NCI-H2227 (cell line): Measurements from ENCODE around the gene PKP1.

Source experiments
- DNase-seq: peaks from one replicate; lab custom pipeline; 2025; ENCODE audit not compliant: unreplicated experiment; lab: John Stamatoyannopoulos, UW

PKP1 gene

GRCh38 chr1:201260648-201261311 is 22.5 kb upstream of the PKP1 start:
- DNase-seq, result no peak

GRCh38 chr1:201261771-201262547 is 21.3 kb upstream of the PKP1 start:
- no peak for DNase-seq

GRCh38 chr1:201262963-201263608 is 20.2 kb upstream of the PKP1 start:
- DNase-seq, result no peak

- DNase-seq, result no peak
These were observed 19.2 kb upstream of the PKP1 start for GRCh38 chr1:201264072-201264471.

- DNase-seq, result no peak
These were observed 18.8 kb upstream of the PKP1 start for GRCh38 chr1:201264554-201264953.

- DNase-seq, result no peak
These were observed 17.6 kb upstream of the PKP1 start for GRCh38 chr1:201265756-201266155.

- DNase-seq, result no peak
These were observed 17.0 kb upstream of the PKP1 start for GRCh38 chr1:201266276-201266675.

GRCh38 chr1:201266774-201267173 is 16.5 kb upstream of the PKP1 start:
- DNase-seq, result no peak

GRCh38 chr1:201267481-201268229 is 15.7 kb upstream of the PKP1 start:
- DNase-seq, result no peak

GRCh38 chr1:201268604-201269151 is 14.6 kb upstream of the PKP1 start:
- no peak for DNase-seq

- no peak for DNase-seq
These were observed 14.0 kb upstream of the PKP1 start for GRCh38 chr1:201269281-201269680.

GRCh38 chr1:201269900-201270410 is 13.4 kb upstream of the PKP1 start:
- no peak for DNase-seq

GRCh38 chr1:201270616-201271390 is 12.5 kb upstream of the PKP1 start:
- DNase-seq, result no peak

GRCh38 chr1:201272799-201273198 is 10.5 kb upstream of the PKP1 start:
- no peak for DNase-seq

- DNase-seq, result no peak
These were observed 8.6 kb upstream of the PKP1 start for GRCh38 chr1:201274616-201275252.

GRCh38 chr1:201275253-201275666 is 8.0 kb upstream of the PKP1 start:
- no peak for DNase-seq

GRCh38 chr1:201276891-201277290 is 6.4 kb upstream of the PKP1 start:
- DNase-seq, result no peak

GRCh38 chr1:201277441-201277840 is 5.9 kb upstream of the PKP1 start:
- DNase-seq, result no peak

GRCh38 chr1:201279313-201279712 is 4.0 kb upstream of the PKP1 start:
- no peak for DNase-seq

GRCh38 chr1:201280884-201281283 is 2.4 kb upstream of the PKP1 start:
- DNase-seq, result no peak
